EH (cell line): ENCODE measurements around the gene SPTBN2.
A peak's percentile ranks its signal among the peaks of the same experiment; 100 is the strongest.

Source experiments
- DNase-seq: peaks from one replicate; pipeline ENCODE4 v3.0.0-alpha.2; 2015; ENCODE audit warnings: low read depth

The SPTBN2 gene

GRCh38 chr11:66701432-66702240, 27.4 kb downstream of the SPTBN2 start:
- DNase-seq: no peak

GRCh38 chr11:66700742-66701141, 28.3 kb downstream of the SPTBN2 start:
- DNase-seq: no peak

DNA sequence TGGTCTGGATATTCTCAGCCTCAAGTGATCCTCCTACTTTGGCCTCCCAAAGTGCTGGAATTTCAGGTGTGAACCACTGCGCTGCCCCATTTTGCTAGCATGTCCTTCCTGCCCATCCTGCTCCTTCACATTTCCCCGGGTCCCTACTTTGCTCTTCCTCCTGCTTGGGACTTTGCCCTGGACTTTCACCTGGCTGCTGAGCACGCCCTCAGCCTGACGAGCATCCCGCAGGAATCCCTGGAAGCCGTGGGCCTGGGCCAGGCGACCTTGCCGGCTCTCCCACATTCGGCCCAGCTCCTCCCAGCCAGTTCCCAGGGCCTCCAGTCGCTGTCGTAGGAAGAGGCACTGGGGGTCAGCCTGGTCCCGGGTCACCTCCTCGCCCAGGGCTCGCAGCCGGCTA, 28.7 kb downstream of the SPTBN2 start:
- no peak for DNase-seq

- no peak for DNase-seq
Observed at GRCh38 chr11:66698491-66698890, 30.5 kb downstream of the SPTBN2 start.

GRCh38 chr11:66697988-66698387, 31.0 kb downstream of the SPTBN2 start:
- no peak for DNase-seq

DNA sequence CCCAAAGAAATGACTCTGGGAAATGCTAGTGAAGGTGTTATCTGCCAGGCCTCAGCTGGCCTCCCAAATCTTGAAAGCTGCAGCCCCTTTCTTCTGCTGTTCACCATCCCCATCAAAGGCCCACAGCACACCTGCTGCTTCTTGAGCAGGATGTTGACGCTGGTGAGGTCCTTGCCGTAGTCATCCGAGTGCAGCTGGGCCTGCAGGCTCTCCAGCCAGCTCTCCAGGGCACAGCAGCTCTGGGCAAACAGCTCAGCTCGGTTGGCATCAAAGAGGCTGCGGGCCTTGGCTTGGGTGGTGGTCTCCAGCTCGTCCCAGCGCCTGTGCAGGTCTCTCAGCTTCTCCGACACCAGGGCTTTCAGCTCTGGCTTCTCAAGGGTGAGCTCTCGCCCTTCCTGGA, 32.9 kb downstream of the SPTBN2 start:
- no peak for DNase-seq

DNA sequence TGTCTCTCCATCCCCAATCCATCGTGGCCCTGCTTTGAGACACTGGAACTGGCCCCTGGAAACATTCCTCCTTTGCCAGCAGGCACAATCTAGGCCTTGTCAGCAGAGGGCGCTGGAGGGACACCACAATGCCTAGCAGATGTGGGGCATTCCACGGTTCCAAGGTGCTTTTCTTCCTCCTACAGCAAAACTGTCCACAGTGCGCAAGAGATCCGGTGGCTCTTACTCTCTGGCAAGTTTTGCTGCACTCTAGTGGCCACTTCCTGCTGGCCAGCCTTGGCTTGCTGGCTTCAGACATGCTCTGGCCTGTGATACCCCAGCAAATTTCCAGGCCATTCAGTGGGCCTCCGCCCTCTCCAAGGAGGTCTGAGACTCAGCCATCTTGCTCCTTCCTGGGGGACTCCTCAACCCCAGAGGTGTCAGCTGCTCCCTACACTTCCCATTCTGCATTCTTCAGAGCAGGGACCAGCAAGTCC, 34.2 kb downstream of the SPTBN2 start:
- DNase-seq: peak; percentile 97

DNA sequence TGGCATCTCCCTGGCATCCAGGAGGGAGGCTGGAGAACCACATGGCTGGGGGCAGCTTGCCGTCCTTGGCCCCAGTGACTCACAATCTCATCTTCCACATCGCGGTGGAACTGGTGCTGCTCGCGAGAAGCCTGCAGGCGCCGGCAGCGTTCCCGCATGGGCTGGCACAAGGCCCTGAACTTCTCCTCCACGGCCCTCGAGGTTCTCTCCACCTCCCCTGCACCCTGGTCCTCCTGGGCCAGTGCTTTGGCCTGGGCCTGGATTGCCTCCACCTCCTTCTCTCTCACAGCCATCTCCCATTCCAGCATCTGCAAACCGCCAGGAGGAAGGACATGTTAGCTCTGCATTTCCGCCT, 35.0 kb downstream of the SPTBN2 start:
- no peak for DNase-seq

- DNase-seq: no peak
Observed at GRCh38 chr11:66693356-66694055, 35.5 kb downstream of the SPTBN2 start.

- DNase-seq: no peak
Observed at GRCh38 chr11:66692871-66693331, 36.1 kb downstream of the SPTBN2 start.

DNA sequence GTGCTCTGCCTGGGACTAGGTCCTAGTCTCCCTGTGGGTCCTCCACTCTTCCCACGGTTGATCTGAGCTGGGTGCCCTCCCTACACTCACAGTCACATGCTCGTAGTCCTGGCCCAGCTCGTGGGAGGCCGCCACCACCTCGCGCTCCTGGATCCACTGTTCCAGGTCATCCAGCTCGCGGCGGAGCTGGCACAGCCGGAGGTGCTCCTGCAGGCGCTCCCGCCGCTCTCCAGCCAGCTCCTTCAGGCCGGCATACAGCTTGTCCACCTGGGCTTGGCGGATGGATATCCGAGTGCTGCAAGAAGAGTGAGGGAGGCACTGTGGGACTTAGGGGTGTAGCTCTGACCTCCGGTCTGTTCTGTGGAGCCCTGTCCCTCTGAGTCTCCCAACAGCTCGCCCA, 36.6 kb downstream of the SPTBN2 start:
- DNase-seq: no peak

DNA sequence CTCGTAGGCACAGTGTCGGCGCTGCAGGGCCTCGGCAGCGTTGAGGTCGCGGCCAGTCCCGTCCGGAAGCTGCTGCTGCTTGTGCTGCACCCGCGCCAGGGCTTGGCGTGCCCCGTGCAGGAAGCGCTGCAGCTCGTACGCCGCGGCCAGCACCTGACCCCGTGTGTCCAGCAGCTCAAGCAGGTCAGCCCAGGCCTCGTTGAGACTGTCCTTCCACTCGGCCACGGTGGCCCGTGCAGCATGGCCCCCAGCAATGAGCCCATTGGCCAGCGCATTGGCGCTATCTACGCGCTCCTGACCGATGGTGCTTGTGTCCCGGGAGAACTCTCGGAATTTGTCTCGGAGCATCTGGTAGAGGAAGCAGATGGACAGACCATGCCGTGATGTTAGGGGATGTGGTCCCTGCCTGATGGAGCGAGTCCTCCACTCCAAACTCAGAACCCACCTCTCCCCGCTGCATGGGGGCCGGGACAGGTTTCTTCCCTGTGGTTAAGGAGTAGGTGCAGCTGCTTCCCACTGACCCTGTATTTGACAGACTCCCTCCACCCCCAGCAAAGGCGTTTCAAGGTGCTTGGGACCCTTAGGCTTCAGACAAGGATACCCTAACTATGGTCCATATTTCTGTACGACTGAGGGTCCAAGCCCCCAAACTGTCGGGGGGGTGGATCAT, 37.6 kb downstream of the SPTBN2 start:
- DNase-seq: no peak

- no peak for DNase-seq
Observed at GRCh38 chr11:66689661-66690590, 39.1 kb downstream of the SPTBN2 start.

GRCh38 chr11:66688561-66689534, 40.2 kb downstream of the SPTBN2 start:
- no peak for DNase-seq

DNA sequence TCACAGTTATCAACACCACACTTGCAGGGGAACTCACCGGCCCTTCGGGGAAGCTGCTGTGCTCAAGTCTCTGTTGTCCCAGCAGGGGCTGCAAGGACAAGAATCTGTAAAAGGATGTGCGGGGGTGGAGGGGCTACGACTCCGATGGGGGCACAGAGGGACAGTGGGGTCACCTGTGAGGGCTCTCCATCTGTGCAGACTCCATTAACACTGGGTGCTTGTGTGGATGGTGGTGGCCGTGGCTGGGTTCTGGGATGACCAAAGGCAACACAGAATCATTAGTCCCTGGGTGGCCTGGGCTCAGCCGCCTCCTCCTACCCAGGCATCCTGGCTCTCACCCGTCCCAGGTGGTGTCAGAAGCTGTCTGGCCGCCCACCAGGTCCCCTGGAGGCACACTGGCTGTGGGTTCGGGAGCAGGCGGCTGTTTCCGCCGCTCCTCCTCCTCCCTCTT, 41.2 kb downstream of the SPTBN2 start:
- DNase-seq: no peak

DNA sequence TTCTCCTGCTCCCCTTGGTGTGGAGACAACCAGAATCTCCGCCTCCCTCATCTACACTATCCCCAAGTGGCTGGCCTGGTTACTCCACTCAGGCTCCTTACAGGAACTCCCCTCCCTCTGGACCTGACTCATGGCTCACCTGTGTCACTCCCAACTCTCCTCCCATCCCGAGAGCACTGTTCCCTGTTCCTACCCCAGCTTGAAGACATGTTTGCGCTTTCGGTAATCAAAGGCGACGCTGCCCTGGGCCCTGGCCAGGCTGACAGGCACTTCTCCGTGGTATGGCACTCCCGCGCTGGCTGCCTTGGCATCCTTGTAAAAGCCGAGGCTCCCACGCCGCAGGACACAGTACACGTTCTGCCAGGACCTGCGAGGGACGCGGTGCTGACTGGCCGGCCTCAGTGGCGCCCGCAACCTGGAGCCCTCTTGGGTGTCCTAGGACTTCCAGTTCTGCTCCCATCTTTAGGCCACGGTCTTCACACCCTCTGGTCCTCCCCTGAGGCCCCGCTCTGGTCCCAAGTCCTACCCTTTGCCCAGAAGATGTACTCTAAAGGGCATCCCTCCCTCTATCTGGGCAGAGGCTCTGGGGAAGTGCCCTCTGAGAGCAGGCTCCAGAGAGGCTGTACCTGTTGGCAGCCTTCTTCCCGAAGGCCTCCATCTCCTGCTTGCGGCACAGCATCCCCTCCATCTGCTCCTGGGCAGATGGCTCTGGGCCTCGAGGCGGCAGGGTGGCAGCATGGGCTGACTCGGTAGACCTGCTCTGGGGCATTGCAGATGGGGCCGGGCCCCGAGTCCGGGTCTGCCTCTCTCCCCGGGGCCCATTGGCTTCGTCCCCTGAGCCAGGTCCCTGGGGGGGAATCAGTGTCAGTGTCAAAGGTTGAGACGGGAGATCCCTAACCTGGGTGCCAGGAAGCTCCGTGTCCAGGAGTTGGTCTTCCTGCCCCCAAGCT, 41.9 kb downstream of the SPTBN2 start:
- DNase-seq: no peak

- DNase-seq: no peak
Observed at GRCh38 chr11:66686100-66686785, 42.8 kb downstream of the SPTBN2 start.

GRCh38 chr11:66685276-66686099, 43.5 kb downstream of the SPTBN2 start:
- DNase-seq: no peak
